ENCODE results near the gene EPN2.
"Not testable (repeated sequence)": the region's sequence is repeated elsewhere in the genome, so short reads cannot be mapped to it uniquely, and the experiment has no call there.

- not testable (repeated sequence) for TF ChIP-seq CTCF (IDR thresholded peaks at IDR 0.05 in 2 of 3, conservative IDR thresholded peaks at IDR 0.05 in 1 of 3; ENCODE audit: control insufficient read depth in 2 of 3, extremely low read depth in 1 of 3, insufficient read depth in 1 of 3, low read depth in 3 of 3, low read length in 3 of 3); ZBTB33 (IDR thresholded peaks at IDR 0.05); YY1 (IDR thresholded peaks at IDR 0.05; ENCODE audit: low read depth, low read length); CEBPB (IDR thresholded peaks at IDR 0.05; ENCODE audit: borderline replicate concordance in 1 of 2, low read depth in 2 of 2, low read length in 2 of 2); JUND (IDR thresholded peaks at IDR 0.05; ENCODE audit: low read depth, low read length); ZNF274 (IDR thresholded peaks at IDR 0.05; ENCODE audit: insufficient read depth, insufficient read length); SMC3 (IDR thresholded peaks at IDR 0.05; ENCODE audit: borderline replicate concordance, low read length); YBX1 (IDR thresholded peaks at IDR 0.05); SKIL (IDR thresholded peaks at IDR 0.05; ENCODE audit: low read depth, poor library complexity, severe bottlenecking); EZH2 (IDR thresholded peaks at IDR 0.05; ENCODE audit: borderline replicate concordance, control insufficient read depth, low read depth, low read length); USF2 (IDR thresholded peaks at IDR 0.05; ENCODE audit: borderline replicate concordance, low read depth, low read length)
- TF ChIP-seq, protein P1, sequence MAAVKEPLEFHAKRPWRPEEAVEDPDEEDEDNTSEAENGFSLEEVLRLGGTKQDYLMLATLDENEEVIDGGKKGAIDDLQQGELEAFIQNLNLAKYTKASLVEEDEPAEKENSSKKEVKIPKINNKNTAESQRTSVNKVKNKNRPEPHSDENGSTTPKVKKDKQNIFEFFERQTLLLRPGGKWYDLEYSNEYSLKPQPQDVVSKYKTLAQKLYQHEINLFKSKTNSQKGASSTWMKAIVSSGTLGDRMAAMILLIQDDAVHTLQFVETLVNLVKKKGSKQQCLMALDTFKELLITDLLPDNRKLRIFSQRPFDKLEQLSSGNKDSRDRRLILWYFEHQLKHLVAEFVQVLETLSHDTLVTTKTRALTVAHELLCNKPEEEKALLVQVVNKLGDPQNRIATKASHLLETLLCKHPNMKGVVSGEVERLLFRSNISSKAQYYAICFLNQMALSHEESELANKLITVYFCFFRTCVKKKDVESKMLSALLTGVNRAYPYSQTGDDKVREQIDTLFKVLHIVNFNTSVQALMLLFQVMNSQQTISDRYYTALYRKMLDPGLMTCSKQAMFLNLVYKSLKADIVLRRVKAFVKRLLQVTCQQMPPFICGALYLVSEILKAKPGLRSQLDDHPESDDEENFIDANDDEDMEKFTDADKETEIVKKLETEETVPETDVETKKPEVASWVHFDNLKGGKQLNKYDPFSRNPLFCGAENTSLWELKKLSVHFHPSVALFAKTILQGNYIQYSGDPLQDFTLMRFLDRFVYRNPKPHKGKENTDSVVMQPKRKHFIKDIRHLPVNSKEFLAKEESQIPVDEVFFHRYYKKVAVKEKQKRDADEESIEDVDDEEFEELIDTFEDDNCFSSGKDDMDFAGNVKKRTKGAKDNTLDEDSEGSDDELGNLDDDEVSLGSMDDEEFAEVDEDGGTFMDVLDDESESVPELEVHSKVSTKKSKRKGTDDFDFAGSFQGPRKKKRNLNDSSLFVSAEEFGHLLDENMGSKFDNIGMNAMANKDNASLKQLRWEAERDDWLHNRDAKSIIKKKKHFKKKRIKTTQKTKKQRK (IDR thresholded peaks at IDR 0.05; ENCODE audit: low read depth, low read length): not testable (repeated sequence)
These were observed 40.6 kb upstream of the EPN2 start for GRCh38 chr17:19196382-19197204.

Measured in GM12878 (cell line).